ENCODE measurements around the gene SPOCK1. TPM values are rescaled to one million over a fixed set of nuclear protein-coding genes. Genes with fewer than 3 reads are reported as not detected.

SPOCK1 gene
- total and polyA plus RNA-seq, 9 of the 15 experiments (the other 6 are each of a cell fraction or from before 2014, with no cell fraction given), result 0.01 to 0.35 (median 0.04) TPM; not detected in 6

- TF ChIP-seq CEBPG (CRISPR knock-in tag; IDR thresholded peaks at IDR 0.05), result no peak
- no peak for TF ChIP-seq CEBPG (tag; conservative IDR thresholded peaks at IDR 0.05 in 1 of 2, IDR thresholded peaks at IDR 0.05 in 1 of 2)
- no peak for TF ChIP-seq ZMIZ1 (IDR thresholded peaks at IDR 0.05; ENCODE audit: low read depth in 2 of 2, low read length in 2 of 2)
- TF ChIP-seq MTA3 (IDR thresholded peaks at IDR 0.05; ENCODE audit: borderline replicate concordance), result no peak
- TF ChIP-seq NFE2 (IDR thresholded peaks at IDR 0.05; ENCODE audit: low read depth), result no peak
- TF ChIP-seq RNF2 (IDR thresholded peaks at IDR 0.05), result no peak
- no peak for TF ChIP-seq ZNF785 (CRISPR knock-in tag; IDR thresholded peaks at IDR 0.05)
- TF ChIP-seq HMG20B (CRISPR knock-in tag; IDR thresholded peaks at IDR 0.05), result no peak
- no peak for TF ChIP-seq ZNF444 (CRISPR knock-in tag; IDR thresholded peaks at IDR 0.05)
- no peak for TF ChIP-seq PPARD (CRISPR knock-in tag; IDR thresholded peaks at IDR 0.05)
- TF ChIP-seq, protein P1, sequence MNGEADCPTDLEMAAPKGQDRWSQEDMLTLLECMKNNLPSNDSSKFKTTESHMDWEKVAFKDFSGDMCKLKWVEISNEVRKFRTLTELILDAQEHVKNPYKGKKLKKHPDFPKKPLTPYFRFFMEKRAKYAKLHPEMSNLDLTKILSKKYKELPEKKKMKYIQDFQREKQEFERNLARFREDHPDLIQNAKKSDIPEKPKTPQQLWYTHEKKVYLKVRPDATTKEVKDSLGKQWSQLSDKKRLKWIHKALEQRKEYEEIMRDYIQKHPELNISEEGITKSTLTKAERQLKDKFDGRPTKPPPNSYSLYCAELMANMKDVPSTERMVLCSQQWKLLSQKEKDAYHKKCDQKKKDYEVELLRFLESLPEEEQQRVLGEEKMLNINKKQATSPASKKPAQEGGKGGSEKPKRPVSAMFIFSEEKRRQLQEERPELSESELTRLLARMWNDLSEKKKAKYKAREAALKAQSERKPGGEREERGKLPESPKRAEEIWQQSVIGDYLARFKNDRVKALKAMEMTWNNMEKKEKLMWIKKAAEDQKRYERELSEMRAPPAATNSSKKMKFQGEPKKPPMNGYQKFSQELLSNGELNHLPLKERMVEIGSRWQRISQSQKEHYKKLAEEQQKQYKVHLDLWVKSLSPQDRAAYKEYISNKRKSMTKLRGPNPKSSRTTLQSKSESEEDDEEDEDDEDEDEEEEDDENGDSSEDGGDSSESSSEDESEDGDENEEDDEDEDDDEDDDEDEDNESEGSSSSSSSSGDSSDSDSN (IDR thresholded peaks at IDR 0.05; ENCODE audit: borderline replicate concordance in 1 of 2, low read depth in 2 of 2, low read length in 2 of 2), result no peak
- TF ChIP-seq, protein P2, sequence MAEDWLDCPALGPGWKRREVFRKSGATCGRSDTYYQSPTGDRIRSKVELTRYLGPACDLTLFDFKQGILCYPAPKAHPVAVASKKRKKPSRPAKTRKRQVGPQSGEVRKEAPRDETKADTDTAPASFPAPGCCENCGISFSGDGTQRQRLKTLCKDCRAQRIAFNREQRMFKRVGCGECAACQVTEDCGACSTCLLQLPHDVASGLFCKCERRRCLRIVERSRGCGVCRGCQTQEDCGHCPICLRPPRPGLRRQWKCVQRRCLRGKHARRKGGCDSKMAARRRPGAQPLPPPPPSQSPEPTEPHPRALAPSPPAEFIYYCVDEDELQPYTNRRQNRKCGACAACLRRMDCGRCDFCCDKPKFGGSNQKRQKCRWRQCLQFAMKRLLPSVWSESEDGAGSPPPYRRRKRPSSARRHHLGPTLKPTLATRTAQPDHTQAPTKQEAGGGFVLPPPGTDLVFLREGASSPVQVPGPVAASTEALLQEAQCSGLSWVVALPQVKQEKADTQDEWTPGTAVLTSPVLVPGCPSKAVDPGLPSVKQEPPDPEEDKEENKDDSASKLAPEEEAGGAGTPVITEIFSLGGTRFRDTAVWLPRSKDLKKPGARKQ (CRISPR knock-in tag; IDR thresholded peaks at IDR 0.05), result no peak
- no peak for TF ChIP-seq KDM2B (CRISPR knock-in tag; IDR thresholded peaks at IDR 0.05)
These were observed 238.1 kb downstream of the SPOCK1 start (continued) for GRCh38 chr5:137260820-137261695.
